GM18861 (cell line): ENCODE data around the gene OR2AG2.
"Not testable (repeated sequence)": the region's sequence is repeated elsewhere in the genome, so short reads cannot be mapped to it uniquely, and the experiment has no call there.

Experiments used
- ATAC-seq: cut with Tn5 transposase; IDR thresholded peaks from one replicate; pipeline ENCODE4 v1.9.1; 2021; ENCODE audit not compliant: unreplicated experiment

The OR2AG2 gene, protein sequence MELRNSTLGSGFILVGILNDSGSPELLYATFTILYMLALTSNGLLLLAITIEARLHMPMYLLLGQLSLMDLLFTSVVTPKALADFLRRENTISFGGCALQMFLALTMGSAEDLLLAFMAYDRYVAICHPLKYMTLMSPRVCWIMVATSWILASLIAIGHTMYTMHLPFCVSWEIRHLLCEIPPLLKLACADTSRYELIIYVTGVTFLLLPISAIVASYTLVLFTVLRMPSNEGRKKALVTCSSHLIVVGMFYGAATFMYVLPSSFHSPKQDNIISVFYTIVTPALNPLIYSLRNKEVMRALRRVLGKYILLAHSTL

DNA sequence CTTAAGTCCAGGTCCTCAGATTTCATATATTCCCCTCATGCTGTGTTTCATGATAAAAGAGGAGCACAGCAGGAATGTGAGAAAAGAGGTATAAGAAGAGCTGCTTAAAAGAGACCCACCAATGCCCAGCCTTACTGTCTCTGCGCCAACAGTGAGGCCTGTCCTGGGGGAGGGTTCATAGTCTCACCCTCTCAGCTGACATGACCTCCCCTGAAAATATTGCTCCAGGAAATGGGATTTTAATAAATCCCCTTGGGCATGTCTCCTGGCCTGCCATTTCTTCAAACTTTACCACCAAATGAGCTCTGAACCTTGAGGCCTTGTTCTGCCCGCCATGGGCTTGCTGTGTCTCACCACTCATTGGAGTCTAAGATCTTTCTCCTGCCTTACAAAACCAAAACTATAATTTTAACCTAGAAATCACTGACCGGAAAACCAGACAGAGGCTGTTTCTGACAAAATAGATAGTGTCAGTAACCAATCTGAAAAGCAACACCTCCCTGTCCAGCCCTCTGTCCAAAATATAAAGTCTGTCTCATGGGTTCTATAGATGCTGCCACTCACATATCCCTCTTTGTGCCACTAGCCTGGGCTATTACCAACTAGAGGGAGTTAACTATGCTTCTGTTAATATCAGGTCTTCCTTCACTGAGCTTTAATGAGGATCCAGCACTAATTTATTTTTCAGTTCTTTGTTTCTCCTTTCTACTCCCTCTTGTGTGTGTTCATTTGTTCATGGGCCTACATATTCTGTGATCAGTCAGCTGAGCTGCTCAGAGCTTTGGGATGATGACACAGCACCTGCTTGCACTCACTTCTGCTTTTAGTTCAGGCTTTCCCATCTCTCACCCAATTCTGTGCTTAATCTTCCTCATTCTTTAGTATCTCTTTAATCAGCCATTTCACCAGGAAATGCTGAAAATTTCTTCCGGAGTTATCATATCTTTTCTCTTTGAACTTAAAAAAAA lies at the start of gene OR2AG2:
Gene OR2AG2, minus strand, starts transcription at position 51 of the 968 bp plus-strand sequence. CDS start 3,019 bp downstream, outside the sequence.
- peak; percentile 76 for ATAC-seq

DNA sequence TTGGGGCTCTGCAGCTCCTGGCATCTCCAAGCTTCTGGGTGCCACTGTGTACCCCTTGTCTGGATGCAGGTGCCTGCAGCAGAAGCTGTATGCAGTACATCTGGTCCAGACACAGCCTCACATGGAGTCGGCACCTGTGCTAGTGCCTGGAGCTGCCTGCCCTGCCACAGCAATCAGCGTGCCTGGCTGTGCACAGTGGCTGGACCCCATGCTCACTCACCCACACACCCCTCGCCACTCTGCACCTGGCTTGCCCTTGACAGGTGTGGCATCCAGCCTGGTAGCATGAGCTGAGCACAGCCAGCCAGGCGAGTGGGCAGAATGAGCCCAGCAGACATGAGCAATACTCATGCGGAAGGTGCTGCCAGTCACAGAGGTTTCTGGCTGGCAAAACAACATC lies 47.2 kb upstream of the OR2AG2 start:
- no peak for ATAC-seq

DNA sequence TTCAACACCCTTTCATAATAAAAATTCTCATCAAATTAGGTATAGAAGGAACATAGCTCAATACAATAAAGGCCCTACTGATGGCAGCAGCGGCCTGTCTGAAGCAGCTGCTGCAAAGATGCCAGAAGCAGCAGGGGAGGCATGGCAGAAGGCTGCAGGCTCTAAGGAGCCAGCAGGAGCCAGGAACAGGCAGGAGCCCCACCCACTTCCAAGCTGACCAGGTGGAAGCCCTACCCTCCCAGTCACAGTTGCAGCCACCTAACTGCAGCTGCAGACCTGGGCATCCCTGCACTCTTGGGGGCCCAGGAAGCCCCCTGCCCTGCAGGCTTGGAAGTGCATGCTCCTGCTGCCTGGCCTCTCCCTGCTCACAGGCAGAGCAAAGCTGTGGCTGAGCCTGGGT lies 45.9 kb upstream of the OR2AG2 start:
- no peak for ATAC-seq

DNA sequence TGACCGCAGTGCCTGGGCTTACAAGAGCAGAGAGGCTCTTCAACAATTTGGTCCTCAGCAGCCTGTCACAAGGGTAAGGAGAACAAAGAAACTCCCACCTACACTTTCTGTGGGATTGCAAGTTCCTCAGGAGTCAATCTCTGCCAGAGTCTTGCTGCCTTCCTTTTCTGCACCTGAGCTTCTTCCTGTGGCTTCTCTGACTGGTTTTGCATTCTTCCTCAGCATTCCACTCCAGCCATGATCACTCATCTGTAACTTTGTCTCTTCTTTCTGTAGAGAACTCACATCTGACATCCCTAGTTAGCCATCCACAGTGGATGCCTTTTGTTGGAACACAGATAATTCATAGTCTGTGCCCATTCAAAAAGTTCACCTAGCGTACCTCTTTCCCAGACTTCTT lies 41.9 kb upstream of the OR2AG2 start:
- ATAC-seq: no peak

DNA sequence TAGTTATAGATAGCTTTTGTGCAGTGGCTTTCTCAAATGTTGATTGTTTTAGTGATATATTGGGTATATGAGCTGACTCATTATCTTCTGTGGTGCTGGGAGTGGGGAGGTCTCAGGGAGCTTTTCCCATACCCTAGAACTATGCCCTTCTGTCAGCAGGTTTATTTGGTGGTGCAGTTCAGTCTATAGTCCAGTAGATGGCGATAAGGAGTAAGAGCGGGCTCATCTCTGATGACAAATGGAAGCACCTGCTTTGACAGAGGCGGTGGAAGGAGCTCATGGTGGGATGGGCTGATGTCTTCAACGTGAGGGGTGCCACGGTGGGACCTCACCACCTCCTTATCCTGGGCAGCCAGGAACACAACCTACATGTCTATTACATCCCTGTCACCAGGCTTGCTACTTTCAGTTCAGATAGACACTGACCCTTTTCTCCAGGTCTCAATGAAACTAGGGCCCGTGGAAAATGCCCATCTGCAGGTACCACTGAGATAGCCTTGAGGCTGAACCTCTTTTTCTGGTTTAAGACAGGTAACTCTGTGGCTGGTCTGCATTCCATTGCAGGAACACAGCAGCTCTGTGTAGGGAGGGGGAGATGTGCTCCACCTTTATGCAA lies 40.7 kb upstream of the OR2AG2 start:
- ATAC-seq: peak; percentile 48

DNA sequence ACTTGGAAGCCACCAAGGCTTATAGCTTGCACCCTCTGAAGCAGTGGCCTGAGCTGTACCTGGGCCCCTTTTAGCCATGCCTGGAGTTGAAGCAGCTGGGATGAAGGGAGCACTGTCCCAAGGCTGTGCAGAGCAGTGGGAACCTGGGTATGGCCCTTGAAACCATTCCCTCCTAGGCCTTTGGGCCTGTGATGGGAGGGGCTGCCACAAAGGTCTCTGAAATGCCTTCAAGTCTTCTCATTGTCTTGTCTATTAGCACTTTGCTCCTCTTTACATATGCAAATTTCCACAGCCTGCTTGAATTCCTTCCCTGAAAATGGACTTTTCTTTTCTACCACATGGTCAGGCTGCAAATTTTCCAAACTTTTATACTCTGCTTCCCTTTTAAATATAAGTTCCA lies 29.3 kb upstream of the OR2AG2 start:
- ATAC-seq: not testable (repeated sequence)

DNA sequence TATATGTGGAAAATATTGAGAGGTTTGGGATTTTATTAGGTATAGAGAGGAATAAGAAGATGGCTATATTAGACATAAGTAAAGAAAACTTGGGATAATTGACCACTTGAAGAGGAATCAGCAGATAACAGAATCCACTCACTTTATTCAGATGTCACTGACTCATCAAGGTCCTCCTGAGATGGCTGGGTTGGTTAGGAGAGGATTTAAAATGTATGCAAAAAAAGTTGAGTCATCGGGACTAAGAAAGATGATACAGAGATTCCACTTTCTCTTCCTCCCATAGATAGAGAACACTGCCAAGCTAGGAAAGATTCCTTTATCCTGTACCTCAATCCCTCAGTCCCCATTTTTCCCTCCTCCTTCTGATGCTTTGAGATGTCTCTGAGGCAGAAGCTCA lies 27.6 kb upstream of the OR2AG2 start, which contains the start of gene OR6A2:
Gene OR6A2, minus strand, starts transcription at position 288 of the 400 bp plus-strand sequence. CDS start 3,981 bp downstream, outside the sequence.
- ATAC-seq: no peak

DNA sequence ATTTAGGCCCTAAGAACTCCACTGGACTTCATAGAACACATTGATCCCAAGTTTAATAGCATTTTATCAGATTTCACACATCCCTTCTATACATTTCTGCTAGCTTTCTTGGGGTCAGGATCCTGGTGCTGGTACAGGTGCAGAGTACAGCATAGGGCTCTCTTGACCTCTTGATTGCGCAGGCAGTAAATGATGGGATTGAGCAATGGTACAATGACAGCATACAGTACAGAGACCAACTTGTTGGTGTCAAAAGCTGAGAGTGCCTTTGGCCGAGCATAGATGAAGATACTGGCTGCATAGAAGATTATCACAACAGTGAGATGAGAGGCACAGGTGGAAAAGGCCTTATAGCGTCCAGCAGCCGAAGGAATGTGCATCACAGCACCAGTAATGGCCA lies 22.9 kb upstream of the OR2AG2 start:
- no peak for ATAC-seq

DNA sequence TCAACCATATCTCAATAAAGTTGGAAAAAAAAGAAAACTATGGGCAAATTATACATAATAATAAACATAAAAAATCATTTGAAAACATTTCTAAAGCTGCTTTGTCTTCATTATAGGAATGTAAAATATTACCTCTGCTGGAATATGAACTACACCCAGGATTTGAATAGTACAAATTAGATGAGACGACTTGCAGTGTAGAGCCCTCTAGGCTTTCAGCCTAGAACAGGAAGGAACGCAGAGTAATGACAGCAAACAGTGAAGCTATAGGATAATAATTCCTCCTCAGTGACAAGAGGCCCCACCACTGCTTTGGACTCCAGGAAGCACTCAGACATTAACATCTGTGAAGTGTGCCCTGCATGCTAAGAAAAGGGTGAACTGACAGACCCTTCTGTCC lies 18.8 kb upstream of the OR2AG2 start:
- ATAC-seq: no peak

DNA sequence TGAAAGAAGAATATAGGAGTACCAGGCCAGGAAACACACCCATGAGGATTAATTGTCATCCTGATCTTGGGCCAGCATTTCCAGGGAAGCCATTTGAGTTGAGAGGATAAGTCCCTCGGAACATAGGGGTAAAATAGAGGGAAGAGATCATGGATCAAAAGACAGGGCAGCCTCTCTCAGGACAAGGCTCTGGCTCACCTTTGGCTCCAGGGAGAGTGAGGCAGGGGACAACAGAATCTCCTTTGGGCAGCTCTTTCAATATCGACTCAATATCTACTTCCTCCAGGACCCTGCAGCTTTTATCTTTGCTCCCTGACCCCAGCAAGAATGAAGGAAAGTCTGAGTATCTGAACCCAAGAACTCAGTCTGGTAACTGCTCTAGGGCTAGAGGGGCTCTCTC lies 10.9 kb upstream of the OR2AG2 start, which contains the start of gene OR2AG1:
Gene OR2AG1, plus strand, starts transcription at position 301 of the 400 bp plus-strand sequence. CDS start 2,018 bp downstream, outside the sequence.
- ATAC-seq: no peak

DNA sequence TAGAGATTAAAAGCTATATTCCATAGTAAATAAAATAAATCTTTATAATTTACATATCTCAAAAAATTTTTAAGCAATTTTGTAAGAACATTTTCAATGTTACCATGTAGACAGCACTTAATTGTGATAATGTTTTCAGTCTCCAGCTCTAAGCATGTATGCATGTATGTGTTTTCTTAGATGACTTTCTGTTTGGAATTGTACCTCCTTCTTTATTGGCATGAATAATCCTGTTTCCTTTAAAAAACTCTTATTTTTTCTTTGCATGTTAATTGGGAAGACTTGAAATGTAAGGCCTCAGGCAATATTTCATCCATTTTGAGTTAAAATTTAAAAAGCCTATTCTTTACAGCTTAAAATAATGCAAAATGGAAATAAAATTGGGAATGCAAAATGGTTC lies 9.1 kb upstream of the OR2AG2 start:
- no peak for ATAC-seq

- no peak for ATAC-seq
Measured at GRCh38 chr11:6778518-6778917, 6.7 kb upstream of the OR2AG2 start.

- no peak for ATAC-seq
Measured at GRCh38 chr11:6757373-6757967, 14.3 kb downstream of the OR2AG2 start.

DNA sequence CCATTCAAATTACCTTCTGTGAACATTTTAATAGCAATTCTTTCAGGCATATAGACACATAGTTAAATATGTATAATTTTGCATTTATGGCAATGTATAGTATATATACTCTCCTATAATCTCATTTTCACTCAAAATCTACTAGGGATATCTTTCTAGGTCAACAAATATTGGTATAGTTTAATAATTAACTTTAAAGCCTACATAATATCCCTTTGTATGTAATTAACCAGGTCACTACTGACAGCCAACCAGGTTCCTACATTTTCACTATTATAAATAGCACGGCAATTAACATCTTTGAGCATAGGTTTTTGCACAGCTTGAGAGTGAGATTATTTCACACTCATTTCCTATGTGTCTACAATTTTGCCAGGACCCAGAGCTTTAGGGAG lies 15.8 kb downstream of the OR2AG2 start:
- ATAC-seq: no peak

DNA sequence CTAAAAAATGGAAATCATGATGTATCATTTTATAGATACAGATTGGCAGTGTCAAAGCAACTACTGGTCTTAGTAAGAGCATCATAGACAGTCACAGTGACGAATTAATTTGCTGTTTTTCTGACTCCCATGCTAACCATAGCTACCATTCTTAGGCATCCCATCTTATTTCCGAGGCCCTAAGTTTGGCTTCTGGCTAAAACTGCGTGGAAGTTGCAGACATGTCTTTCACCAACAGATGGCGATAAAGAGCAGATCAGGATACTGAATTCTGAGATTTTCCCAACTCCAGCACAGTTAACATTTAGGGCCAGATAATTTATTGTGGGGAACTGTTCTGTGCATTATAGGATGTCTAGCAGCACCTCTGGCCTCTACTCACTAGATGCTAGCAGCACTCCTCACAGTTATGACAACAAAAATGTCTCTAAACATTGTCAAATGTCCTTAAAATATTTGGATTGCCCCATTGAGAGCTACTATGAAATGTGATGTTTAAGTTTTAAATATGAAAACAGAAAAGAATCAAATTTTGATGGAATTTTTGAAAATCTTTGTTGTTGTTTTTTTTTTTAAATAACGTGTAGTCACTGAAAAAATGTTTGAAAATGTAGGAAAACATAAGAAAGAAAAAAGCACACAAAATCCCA lies 16.3 kb downstream of the OR2AG2 start:
- ATAC-seq: no peak

DNA sequence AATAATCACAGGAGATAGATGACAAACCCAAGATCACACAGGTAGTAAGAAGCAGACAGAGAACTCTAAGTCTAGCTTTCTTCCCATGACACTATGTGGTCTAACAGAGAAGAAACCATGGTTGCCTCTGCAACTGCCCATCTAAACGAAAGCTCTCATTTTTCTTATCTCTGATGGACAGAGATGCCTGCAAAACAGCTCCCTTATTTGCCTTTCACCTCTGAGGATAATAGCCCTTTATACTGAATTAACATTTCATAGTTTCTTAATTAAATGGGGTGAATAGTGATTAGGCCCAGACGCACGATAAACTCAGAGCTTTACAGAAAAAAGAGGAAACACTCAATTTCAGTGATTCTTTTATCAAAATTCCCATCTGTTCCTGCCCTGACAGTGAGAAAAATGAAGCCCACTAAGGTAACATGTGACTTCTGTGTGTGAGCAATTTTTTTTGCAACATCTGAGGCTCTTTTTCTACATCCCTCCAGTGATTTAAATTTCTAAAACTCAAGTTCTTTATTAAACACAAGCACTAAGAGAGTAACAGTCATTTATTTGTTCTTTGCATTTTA lies 24.6 kb downstream of the OR2AG2 start:
- ATAC-seq: no peak

DNA sequence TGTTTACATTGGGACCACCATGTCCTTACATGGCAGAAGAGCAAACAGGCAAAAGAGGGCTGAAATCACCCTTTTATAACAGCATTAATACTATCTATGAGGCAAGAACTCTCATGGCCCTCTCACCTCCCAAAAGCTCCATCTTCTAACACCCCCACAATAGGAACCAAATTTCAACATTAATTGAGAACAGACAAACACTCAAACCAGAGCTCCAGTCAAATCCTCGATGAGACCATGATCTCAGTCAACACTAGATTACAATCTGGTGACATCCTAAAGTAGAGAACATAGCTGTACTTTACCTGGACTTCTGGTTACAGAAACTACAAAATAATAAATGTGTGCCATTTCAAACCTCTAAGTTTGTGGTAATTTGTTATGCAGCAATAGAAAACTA lies 25.1 kb downstream of the OR2AG2 start:
- ATAC-seq: no peak

DNA sequence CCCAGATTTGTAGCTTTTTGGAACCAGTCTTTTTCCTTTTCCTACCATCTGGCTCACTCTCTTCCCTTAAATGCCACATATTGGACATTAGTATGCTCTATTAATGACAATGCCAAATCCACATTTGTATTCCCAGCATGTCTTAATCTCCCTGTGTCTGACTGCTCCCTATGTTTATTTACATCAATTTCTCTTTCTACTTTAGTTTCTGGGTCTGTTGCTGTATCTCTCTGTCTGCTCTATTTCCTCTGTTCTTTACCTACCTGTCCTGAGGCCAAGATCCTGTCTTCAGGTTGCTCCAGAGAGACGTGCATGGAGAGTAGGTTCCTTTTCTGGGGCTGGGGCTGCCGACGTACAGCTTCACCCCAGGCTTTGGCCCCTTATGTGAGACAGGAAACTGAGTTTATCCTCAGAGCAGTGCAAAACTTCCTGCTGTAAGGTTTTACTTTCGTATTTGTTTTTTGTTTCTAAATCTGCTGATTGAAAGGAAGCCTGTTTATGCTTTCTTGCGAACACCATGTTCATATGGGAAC lies 25.6 kb downstream of the OR2AG2 start:
- ATAC-seq: peak; percentile 87

DNA sequence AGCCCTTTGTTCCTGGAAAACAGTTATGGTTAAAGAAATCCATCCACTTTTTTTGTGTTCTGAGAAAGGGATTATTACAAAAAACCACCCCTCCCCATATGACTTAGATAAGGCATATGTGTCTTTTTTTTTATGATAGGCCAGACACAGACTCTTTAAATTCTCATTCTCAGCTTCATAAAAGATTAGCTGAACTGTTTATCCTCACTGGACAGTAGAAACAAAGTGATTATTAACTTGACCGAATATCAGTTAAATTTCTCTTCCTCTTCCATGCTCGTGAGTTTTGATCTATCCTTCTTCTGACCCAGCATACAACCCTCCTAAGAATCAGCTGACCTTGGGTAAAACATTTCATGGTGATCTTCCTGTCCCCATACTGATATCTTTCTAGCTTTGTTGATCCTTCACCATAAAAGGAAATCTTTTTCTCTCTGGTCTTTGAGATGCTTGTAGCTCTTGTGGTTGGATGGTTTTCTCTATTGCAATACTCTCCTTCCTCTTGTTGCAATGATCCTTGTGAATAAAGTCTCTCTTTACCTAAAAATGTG lies 26.2 kb downstream of the OR2AG2 start:
- peak; percentile 75 for ATAC-seq

DNA sequence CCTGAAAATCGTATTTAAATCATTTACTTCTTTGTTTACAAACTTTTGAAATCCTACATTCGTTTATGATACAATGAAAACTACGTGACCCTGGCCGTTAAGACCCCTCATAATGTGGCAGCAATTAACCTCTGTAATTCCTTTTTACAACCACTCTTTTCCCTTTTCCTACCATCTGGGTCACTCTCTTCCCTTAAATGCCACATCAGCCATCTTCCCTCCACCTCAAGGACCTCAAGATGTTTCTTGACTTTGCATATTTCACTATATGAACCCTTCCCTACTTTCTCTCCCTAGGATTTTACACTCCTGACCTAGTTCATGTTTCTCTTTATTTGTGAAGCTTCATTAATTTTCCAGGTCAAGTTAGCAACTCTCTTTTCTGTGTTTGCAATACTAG lies 26.8 kb downstream of the OR2AG2 start:
- ATAC-seq: no peak
